Pons (tissue), 1 donor: ENCODE measurements around the gene TMEM41A.

Experiments used
- DNase-seq: peaks from one replicate; pipeline ENCODE4 v3.0.0-alpha.2; 2016; ENCODE audit warnings: low spot score

The TMEM41A gene

GRCh38 chr3:185498503-185499396, at the start of gene TMEM41A:
Gene TMEM41A, minus strand, starts transcription at chr3:185499035. Its CDS starts 74 bp downstream, at chr3:185498961.
- peak; percentile 81 for DNase-seq

GRCh38 chr3:185540695-185541094, 41.9 kb upstream of the TMEM41A start:
- DNase-seq = no peak

GRCh38 chr3:185539934-185540333, 41.1 kb upstream of the TMEM41A start:
- no peak for DNase-seq

GRCh38 chr3:185537369-185537970, 38.6 kb upstream of the TMEM41A start:
- DNase-seq = peak; percentile 45

GRCh38 chr3:185534511-185534910, 35.7 kb upstream of the TMEM41A start:
- DNase-seq = no peak

GRCh38 chr3:185532901-185533300, 34.1 kb upstream of the TMEM41A start:
- peak; percentile 60 for DNase-seq

- no peak for DNase-seq
Measured at GRCh38 chr3:185530856-185531255, 32.0 kb upstream of the TMEM41A start.

- no peak for DNase-seq
Measured at GRCh38 chr3:185528532-185528931, 29.7 kb upstream of the TMEM41A start.

- DNase-seq = no peak
Measured at GRCh38 chr3:185527364-185527763, 28.5 kb upstream of the TMEM41A start.

GRCh38 chr3:185526349-185526951, 27.6 kb upstream of the TMEM41A start:
- no peak for DNase-seq

- DNase-seq = no peak
Measured at GRCh38 chr3:185521349-185522138, 22.7 kb upstream of the TMEM41A start.

GRCh38 chr3:185519021-185519420, 20.2 kb upstream of the TMEM41A start:
- no peak for DNase-seq

- no peak for DNase-seq
Measured at GRCh38 chr3:185517387-185518130, 18.7 kb upstream of the TMEM41A start.

- no peak for DNase-seq
Measured at GRCh38 chr3:185511711-185512110, 12.9 kb upstream of the TMEM41A start.

- no peak for DNase-seq
Measured at GRCh38 chr3:185508335-185508991, 9.6 kb upstream of the TMEM41A start.

GRCh38 chr3:185507883-185508282, 9.0 kb upstream of the TMEM41A start:
- no peak for DNase-seq

GRCh38 chr3:185504636-185505035, 5.8 kb upstream of the TMEM41A start:
- no peak for DNase-seq

GRCh38 chr3:185503521-185503920, 4.7 kb upstream of the TMEM41A start:
- DNase-seq = no peak

- no peak for DNase-seq
Measured at GRCh38 chr3:185502987-185503386, 4.2 kb upstream of the TMEM41A start.

GRCh38 chr3:185490241-185490640, 8.6 kb downstream of the TMEM41A start:
- DNase-seq = no peak

GRCh38 chr3:185489462-185489861, 9.4 kb downstream of the TMEM41A start:
- no peak for DNase-seq
